NCI-H82 (cell line): ENCODE data around the gene MEG3.
"Not testable (repeated sequence)": the region's sequence is repeated elsewhere in the genome, so short reads cannot be mapped to it uniquely, and the experiment has no call there.

Experiments
- DNase-seq: peaks from one replicate; lab custom pipeline; 2025; lab: John Stamatoyannopoulos, UW

MEG3 gene

DNA sequence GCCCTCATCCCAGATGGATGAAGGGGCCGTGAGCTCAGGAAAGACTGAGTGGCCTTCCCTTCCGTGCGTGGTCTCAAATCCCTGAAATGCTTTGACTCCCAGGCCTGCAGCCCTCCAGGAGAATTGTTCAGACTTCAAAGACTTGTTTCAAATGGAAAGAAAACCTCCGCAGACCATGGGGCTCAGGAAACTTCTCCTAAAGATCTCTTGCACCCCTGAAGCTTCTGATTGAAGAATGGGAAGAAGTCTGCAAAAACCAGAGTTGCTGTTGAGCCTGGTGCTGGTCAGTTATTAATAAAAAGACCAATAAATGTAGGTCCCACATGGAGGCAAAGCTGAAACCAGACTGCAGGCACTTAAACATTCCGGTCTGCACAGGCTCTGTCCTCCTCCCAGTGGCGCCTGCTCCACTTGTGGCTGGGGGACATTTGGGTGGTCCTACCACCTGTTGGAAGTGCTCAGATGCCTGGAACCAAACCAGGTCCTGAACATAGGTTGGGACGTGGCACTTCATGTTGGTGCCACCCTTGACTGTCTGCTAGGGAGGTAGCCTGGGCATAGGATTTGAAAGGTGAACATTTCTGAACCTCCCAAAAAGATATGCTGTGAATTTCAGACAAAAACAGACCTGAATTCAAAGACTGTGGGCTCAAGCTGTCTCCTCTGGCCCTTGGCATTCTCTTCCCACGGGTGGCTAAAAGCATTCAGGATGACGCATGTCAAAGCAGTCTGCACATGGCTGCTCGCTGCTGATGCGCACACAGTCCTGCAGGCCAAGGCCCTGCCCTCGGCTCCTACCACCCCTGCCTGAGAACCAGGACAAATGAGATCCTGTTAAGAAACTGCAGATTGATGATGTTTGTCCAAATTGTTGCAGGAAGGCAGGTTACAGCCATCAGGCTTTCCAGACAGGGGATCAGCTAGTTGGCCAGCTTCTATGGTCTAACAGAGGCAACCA lies 36.2 kb upstream of the MEG3 start:
- no peak for DNase-seq

DNA sequence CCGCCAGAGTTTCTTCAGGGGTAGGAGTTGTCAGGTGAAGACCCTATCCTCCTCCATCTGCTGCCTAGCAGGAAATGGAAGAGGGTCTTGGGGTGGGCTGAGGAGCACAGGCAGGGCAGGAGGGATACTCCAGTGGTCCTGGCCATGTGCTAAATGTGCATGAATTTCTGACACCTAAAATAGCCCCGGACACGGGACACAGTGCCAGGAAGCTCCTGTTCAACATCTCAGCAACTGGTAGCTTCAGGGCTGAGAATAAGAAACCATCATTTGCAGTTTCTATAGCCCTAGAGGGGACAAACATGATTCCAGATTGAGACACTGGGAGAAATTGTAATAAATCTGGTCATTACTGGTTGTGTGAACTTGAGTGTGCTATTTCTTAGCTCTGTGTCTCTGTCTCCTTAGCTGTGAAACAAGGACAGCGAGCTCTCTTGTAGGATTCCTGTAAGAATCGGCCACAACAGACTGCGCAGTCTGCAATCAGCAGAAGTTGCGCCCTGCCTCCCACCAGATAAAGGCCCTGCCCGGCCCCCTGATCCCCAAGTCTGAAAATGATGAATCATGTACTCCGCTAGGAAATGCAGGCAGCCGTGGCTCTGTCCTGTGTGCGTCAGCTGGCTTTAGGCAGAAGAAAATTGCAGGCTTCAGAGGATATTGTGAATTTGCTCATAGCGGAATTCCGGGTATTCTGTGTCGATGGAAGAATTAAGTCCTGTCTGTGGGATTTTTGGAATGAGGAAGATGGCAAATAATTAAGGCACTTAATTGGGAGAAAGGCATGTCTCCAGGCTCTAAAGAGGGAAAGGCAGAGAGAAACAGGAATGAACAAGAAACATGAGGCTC lies 35.2 kb upstream of the MEG3 start:
- no peak for DNase-seq

DNA sequence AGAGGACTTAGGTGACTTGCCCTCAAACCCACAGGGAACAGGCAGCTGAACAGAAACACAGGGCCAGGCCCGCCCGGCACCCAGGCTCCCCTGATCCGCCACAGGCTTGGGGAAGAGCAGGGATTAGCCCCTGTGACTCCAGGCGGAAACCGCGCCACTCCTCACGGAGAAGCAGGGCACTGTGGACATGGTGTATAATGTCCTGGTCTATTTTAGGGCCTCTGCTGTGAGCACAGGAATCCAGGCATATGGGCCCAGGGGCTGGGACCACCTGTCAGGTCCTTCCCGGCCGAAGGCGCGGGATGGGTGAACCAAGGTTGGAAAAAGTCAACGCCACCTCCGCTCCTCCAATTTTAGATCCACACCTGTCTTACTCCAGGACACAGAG lies 34.6 kb upstream of the MEG3 start:
- DNase-seq = peak; percentile 28

DNA sequence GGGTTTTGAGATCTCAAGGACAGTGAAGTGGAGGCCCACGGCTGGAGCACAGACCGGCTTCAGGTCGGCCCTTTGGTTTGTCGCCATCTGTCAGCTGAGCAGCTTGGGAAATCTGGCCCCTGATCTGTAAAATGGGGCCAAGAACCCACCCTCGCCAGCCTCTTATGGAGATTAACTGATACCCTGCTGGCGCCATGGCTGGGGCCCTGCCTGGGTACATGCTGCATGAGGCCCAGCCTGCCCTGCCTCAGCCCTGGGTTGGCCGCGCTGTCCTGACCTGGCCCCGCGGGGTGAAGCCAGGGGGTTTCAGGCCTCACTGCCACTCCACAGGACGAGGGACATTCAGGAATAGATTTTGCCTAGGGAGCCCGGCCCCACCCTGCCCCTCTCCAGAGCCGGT lies 33.9 kb upstream of the MEG3 start:
- DNase-seq = no peak

DNA sequence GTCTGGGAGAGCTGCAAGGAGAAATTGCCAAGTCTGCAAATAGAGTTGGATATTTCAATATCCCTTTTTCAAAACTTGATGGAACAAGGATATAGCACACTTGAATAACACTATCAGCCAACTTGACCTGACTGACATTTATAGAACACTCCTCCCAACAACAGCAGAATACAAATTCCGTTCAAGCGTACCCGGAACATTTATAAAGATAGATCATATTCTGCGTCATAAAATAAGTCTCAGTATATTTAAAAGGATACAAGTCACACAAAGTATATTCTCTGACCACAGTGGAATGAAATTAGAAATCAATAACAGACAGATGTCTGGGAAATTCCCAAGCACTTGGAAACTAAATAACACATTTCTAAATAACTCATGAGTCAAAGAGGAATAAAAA lies 29.0 kb upstream of the MEG3 start:
- DNase-seq = no peak

DNA sequence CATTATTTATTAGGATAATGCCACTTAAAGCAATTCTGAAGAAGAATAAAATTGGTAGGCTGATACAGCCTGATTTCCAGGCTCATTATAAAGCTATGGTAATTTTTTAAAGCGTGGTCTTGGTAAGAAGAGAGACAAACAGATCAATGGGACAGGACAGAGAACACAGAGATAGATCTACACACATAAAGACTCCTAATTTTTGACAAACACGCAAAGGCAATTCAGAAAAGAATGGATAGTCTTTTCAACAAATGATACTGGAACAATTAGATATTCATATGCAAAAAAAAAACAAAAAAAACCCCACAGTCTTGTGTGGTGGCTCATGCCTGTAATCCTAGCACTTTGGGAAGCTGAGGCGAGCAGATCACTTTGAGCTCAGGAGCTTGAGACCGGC lies 25.9 kb upstream of the MEG3 start:
- no peak for DNase-seq

DNA sequence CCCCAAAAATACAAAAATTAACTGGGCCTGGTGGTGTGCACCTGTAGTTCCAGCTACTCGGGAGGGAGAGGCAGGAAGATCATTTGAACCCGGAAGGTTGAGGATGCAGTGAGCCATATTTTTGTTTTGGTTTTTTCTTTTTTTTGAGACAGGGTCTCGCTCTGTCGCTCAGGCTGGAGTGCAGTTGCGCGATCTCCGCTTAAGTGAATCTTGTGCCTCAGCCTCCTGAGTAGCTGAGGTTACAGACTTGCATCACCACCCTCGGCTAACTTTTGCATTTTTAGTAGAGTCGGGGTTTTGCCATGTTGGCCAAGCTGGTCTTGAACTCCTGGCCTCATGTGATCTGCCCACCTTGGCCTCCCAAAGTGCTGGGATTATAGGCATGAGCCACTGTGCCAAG lies 24.5 kb upstream of the MEG3 start:
- DNase-seq = not testable (repeated sequence)

DNA sequence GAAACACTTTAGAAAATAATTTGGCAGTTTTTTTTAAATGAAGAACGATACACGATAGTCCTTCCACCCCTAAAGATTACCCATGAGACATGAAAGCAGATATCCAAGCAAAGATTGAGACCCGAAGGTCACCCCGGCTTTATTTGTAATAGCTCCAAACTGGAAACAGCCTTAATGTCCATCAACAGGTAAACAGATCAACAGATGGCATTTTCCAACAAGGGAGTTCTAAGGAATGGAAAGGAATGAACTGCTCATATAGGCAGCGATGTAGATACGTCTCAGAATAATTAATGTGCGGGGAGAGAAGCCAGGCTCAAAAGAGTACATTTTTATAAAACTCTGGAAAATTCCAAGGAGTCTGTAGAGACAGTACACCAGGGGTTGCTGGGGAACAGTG lies 23.7 kb upstream of the MEG3 start:
- no peak for DNase-seq

DNA sequence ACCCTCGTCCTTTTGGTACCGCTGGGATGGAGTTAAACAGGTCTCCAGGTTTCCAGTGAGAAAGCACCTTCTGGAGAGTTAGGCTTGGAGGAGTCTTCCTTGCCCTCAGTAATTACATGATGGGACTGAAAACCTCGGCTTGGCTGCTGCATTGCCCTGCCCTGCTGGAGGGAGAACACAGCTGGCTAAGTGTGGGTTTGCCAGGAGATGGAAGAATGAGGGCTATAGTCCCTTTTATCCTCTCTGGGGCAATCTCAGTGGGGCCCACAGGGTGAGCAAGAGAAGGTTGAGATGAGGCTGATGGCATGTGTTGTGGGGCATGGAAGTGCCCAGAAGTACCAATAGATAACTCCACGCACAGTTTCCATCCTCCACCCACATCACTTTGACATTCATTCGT lies 23.2 kb upstream of the MEG3 start:
- DNase-seq = no peak

DNA sequence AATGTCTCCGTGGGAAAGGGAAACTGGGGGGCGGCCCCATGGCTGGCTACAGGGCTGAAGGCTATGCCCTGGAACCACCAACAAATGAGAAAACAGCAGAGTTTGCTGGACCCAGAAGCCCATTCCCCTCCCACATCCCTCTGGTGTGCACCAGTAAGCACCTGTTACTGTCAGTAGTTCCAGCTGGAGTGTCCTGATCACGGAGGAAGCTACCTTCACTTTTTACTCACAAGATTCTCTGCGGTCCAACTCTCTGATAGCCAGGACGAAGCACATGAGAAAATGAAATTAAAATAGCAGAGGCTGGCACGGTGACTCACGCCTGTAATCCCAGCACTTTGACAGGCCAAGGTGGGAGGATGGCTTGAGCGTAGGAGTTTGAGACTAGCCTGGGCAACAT lies 22.7 kb upstream of the MEG3 start:
- DNase-seq = no peak

DNA sequence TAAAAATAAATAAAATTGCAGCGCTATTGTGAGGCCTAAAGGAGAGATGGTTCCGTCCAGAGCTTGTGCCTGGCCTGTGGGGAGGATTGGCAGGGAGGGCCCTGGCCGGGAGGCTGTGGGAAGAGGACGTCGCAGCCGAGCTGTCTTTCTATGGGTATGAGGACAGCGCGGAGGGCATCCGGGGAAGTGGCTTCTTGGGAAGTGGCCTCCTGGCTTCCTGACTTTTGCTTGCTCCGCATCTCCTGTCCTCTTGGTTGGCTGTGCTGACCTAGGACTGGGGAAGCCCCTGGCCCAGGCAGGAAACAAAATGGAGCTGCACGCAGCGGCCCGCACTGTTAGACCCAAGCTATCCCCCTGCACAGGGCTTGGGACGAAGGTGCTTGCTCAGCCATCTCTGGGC lies 22.2 kb upstream of the MEG3 start:
- DNase-seq = no peak

DNA sequence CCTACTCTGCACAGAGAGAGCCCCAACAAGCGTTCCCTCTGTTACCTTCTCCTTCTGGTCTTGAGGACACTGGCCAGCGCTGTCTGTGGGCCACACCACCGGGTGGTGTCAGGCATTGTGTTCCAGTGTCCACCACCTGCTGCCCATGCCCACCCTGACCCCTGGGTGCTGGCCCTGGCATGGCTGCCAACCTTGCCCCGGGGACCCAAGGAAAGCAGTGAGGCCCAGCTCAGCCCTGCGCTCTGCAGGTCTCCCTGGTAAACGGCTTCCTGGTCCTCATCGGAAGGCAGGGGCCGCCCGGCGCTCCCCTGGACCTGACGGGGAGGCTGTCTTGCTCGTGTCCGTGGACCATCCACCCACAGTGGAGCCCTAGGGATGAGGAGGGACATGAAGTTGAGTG lies 21.8 kb upstream of the MEG3 start:
- DNase-seq = no peak

DNA sequence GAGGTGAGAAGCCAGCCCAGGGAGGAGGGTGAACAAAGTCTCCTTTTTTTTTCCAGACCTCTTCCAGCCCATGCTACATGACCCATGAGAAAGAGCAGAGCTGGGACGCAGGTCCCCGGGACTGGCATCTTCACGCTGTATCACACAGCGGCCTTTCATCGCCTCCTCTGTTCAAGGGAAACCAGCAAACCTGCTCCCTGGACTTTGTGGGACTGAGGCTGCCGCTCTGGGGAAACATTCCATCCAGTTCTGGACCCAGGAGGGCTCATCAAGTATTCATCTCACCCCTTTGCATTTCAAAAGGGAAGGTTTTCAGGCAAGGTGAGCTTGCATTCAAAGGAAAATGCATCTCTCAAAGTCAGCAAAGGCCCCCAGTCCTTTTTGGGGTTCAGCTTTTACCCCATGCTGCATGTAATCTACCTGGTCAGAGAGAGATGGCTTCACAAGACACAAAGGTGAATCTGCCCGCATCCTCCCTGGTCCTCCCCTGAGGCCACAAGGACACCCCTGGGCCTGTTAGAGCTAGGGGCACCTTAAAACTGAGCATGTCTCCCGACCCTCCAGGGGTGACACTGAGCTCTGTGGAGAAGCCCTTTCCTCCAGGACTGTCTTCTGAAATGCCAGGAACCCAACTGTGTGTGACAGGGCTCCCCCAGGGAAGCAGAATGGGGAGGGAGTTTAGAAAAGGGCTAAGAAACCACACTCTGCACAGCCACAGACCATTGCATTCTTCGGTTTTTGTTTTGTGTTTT lies 21.2 kb upstream of the MEG3 start:
- DNase-seq = no peak

DNA sequence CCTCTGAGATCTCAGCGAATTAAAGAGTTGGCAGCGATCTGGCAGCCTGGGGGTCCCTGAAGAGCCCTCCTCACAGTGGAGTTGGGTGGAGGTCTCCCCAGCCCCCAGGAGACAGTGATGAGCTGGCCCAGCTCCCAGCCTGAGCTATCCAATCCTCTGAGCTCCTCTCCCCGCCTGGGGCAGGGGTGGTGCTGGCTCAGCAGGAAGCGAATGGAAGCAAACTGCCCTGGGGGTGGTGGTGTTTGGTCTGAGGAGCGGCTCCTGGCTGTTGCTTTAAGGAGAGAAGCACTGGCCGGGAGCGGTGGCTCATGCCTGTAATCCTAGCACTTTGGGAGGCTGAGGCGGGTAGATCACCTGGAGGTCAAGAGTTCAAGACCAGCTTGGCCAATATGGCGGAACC lies 19.5 kb upstream of the MEG3 start:
- DNase-seq = no peak

DNA sequence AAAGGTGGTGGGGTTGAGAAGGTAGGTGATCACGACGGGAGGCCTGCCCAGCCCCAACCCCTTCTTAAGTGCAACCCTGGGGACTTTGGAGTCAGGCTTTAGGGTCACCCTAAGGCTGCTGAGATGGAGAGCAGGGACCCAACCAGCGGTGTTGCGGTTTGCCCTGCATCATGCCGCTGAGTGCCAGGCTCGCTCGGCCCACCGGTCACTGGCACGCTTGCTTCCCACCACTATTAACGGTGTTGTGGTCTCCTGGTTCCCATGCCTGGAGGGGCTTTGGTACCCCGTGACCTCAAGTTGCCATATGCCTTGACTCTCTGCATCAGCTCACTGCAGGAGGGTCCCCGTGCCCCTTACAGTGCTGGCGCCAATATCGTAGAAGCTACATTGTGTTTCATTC lies 18.4 kb upstream of the MEG3 start:
- DNase-seq = no peak

DNA sequence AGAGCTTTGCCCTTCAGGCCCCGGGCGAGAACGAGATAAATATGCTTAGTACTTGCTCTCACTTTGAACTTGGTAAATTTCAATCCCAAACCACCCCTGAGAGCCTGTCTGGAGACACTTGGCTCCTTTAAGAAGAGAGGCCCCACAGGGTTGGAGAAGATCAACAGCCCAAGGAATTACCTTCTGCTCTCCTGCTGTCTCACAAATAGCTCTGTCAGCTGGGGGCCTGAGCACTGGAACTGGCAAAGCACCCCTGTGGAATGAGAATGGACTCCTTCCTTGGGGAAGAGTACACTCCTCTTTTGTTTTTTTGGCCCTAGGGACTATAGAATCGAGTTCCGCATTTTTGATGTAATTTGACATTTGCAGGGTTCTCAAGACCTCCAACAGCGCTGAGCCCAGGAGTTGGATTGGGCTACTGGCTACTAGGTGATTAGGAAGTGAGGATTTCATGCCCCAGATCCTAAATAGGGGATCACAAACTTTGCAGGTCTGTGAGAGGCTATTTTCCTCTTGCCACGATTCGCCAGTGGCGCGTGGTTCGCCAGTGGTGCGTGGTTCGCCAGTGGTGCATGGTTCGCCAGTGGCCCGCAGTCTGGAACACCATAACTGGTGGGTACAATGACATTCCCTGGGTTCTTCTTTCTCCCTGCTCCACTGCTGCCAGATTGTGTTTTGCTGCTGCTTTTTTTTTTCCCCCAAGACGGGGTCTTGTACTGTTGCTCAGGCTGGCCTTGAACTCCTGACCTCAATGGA lies 17.8 kb upstream of the MEG3 start:
- no peak for DNase-seq

DNA sequence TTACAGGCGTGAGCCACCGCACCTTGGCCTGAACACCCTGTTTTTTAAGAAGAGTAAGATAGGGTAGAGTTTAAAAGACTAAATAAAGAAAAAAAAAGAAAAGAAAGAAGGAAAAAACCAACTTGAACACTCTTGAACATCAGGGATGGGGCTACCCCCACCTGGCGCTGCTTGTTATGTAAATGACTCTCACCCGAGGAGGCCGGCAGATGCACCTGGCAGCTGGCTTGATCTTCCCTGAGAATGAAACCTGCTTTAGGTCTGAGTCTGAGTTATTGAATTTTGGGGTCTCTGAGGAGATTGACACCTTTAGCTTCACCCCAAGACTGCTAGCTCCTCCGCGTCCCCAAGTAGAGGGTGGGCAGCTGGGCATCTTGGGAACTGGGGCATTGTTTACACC lies 15.5 kb upstream of the MEG3 start:
- DNase-seq = no peak

DNA sequence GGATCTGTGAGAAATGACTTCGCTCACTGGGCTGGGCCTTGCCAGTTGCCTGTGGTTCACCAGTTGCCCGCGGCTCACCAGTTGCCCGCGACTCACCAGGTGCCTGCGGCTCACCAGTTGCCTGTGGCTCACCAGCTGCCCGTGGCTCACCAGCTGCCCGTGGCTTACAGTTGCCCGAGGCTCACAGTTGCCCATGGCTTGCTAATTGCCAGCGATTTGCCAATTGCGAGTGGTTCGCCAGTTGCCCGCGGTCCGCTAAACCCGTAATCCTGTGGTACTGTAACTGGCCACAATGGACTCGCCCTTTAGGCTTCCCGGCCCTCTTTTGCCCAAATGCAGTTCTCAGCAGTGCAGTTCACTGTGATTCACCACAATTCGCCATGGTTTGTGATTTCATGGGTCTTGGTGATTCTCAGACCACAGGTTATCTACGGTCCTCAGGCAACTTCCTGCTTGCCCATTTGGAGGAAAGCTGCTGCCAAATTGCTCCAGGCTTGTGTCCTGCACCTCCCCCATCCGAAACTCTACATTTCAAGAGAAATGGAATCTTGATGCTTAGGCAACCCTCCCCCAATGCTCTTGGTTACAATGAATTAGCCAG lies 15.0 kb upstream of the MEG3 start:
- DNase-seq = no peak

DNA sequence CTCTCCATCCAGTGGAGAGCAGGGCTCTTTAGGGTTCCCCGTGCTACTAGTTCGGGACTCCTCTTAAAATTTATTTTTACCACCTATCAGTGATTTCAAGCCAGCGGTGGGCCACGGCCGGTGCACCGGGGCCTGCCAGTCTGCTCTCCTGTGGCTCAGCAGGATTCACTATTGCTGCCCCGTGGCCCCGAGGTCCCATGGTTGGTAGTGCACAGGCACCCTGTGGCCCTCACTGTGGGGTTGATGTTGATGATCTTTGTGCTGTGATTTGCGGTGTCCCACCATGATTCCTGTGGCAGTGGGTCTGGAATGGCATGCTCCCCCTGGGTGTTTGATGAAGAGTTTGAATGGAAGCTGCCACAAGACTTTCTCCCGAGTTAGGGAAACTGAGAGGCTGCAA lies 12.6 kb upstream of the MEG3 start:
- DNase-seq = no peak

DNA sequence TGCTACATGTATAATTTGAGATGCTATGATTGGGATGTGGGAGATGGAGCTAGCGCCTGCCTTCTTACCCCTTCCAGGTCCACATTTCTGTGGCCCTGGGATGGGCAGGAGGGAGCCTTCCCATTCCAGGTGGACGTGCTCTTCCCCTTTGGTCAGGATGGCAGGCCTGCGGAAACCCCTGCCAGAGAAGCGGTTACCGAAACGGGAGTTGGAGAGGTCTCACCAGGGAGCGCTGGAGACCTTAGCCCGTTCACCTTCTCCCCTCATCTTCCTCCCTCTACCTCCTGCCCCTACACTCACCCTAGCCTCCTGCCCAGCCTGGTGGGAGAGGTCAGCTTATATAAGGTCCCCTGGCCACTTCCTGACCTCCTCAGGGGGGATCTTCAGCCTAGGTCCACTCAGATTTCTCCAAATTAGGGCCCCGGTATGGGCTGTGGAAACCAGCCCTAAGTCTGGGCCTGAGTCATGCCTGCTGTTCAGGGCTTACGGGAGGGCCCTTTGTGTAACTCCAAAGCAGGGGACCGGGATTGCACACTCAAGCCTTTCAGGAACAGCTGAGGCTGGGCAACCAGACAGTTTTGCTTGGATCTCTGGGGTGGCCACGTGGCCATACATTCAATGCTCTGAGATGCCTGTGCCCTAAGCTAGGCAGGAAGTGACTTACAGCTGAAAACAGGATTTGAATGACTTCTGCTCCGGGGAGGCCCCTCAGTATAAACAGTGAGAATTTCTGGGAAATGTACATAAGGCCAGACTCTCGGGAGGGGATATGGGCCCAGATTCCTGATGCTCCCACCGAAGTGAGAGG lies 10.2 kb upstream of the MEG3 start:
- no peak for DNase-seq
